ENCODE measurements around the gene PPP2R5D. TPM values are rescaled to one million over a fixed set of nuclear protein-coding genes. Genes with fewer than 3 reads are reported as not detected.

PPP2R5D gene
- total RNA-seq, 1 experiment from 2014 or later = 53.7 TPM

DNA sequence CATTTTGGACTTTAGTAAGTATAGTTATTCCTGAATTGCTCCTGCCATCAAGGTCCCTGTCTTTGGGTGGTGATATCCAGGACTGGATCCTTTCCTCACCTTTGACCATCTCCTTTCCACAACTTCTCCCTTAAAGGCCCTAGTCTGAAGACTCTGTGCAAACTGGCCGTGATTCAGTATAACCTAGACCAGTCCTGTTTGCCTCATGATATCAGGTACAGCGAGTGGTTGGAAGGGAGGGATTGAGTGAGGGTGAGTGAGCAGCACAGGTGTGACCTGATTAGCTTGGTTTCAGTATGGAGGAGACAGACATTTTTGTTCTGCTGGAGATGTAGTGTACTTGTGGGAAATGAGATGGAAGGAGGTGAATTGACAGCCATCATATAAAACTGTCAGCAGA is 34.8 kb downstream of the PPP2R5D start:
- H3K4me3 ChIP-seq = no peak overlapping the region
- no peak overlapping the region for H3K27ac ChIP-seq
- H3F3A ChIP-seq (ENCODE audit: insufficient read depth, low read depth) = peaks cover 30% of the 10 kb centered on the region; the same call in 1 of the 2 replicates
- ChIA-PET CTCF (no interaction called here), POLR2A (ENCODE audit: unreplicated experiment) (interaction anchor here (0.7 kb wide), 1 partner anchor 15 kb away, joined by 4 read pairs; no protein-coding TSS in a partner anchor)
- no peak overlapping the region for H3K4me2 ChIP-seq
- DNase-seq = no peak
- H3K27me3 ChIP-seq (ENCODE audit: insufficient read depth, low read depth) = no peaks in the 10 kb centered on the region
- peaks cover 3% of the 10 kb centered on the region for H4K20me1 ChIP-seq (ENCODE audit: insufficient read depth)
- peaks cover 12% of the 10 kb centered on the region for H3K36me3 ChIP-seq (ENCODE audit: low read depth)
- peaks cover 17% of the 10 kb centered on the region; the same call in 1 of the 2 replicates for H3K4me1 ChIP-seq (replicated peaks; ENCODE audit: insufficient read depth)
- no peak overlapping the region for H2AFZ ChIP-seq
- TF ChIP-seq, protein P1, sequence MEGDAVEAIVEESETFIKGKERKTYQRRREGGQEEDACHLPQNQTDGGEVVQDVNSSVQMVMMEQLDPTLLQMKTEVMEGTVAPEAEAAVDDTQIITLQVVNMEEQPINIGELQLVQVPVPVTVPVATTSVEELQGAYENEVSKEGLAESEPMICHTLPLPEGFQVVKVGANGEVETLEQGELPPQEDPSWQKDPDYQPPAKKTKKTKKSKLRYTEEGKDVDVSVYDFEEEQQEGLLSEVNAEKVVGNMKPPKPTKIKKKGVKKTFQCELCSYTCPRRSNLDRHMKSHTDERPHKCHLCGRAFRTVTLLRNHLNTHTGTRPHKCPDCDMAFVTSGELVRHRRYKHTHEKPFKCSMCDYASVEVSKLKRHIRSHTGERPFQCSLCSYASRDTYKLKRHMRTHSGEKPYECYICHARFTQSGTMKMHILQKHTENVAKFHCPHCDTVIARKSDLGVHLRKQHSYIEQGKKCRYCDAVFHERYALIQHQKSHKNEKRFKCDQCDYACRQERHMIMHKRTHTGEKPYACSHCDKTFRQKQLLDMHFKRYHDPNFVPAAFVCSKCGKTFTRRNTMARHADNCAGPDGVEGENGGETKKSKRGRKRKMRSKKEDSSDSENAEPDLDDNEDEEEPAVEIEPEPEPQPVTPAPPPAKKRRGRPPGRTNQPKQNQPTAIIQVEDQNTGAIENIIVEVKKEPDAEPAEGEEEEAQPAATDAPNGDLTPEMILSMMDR (conservative IDR thresholded peaks at IDR 0.05) = no peak
- TF ChIP-seq EZH2 (IDR thresholded peaks at IDR 0.05; ENCODE audit: low read depth) = no peak
- no peaks in the 10 kb centered on the region for H3K9me3 ChIP-seq (ENCODE audit: insufficient read depth, low read depth)
- H3K79me2 ChIP-seq (ENCODE audit: low read depth) = peaks cover 52% of the 10 kb centered on the region
- BruUV-seq (replicated peaks) = no TSS peak
- H3K9me2 ChIP-seq (ENCODE audit: insufficient read depth) = no peaks in the 10 kb centered on the region
- intact Hi-C loops (cut with micrococcal nuclease; ENCODE audit: unreplicated experiment) = loop anchor here (10.0 kb wide), 1 partner anchor 114 kb away; no protein-coding TSS in a partner anchor

DNA sequence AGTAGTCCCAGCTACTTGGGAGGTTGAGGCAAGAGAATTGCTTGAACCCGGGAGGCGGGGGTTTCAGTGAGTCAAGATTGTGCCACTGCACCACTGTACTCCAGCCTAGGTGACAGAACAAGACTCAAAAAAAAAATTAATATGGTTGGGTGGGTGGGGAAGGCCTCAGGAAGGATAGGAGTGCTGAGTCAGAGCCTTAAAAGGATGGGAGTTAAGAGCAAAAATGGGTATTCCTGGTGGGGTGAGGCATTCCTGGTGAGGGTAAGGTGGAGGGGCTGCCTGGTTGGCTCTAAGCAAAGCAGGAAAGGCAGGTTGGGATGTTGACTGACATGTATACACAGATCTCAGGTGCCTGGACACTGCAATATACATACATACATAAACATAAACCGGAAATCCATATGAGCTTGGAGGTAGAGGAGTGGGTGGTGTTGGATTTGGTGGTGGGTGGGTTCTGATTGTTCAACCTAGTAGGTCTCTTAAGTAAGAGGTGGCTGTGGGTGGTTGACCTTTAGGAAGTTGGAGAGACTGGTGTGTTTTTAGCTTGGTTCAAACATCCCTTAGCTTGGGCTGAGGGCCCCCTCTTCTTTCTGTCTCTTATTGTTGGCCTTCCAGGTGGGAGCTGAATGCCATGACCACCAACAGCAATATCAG is 35.8 kb downstream of the PPP2R5D start:
- intact Hi-C loops (cut with micrococcal nuclease; ENCODE audit: unreplicated experiment) = no loop called here
- Histone ChIP-seq H3K4me1 (replicated peaks; ENCODE audit: insufficient read depth) (peaks cover 12% of the 10 kb centered on the region; the same call in 1 of the 2 replicates), H4K20me1 (ENCODE audit: insufficient read depth) (peaks cover 3% of the 10 kb centered on the region), H3K27me3 (ENCODE audit: insufficient read depth, low read depth) (no peaks in the 10 kb centered on the region), H3K79me2 (ENCODE audit: low read depth) (peaks cover 53% of the 10 kb centered on the region), H3K9me2 (ENCODE audit: insufficient read depth) (no peaks in the 10 kb centered on the region), H3F3A (ENCODE audit: insufficient read depth, low read depth) (peaks cover 30% of the 10 kb centered on the region; the same call in 1 of the 2 replicates), H3K27ac (no peak overlapping the region), H3K4me2 (no peak overlapping the region), H3K9me3 (ENCODE audit: insufficient read depth, low read depth) (no peaks in the 10 kb centered on the region), H3K4me3 (no peak overlapping the region), H2AFZ (no peak overlapping the region), H3K36me3 (ENCODE audit: low read depth) (peaks cover 22% of the 10 kb centered on the region)
- BruUV-seq (replicated peaks) = no TSS peak
- CTCF ChIA-PET = no interaction called here
- no peak for DNase-seq
- POLR2A ChIA-PET (ENCODE audit: unreplicated experiment) = interaction anchor here (0.8 kb wide), 1 partner anchor 91 kb away, joined by 4 read pairs; the partner anchor contains the start of gene CNPY3
- TF ChIP-seq, protein P1 (conservative IDR thresholded peaks at IDR 0.05) = no peak
- no peak for TF ChIP-seq EZH2 (IDR thresholded peaks at IDR 0.05; ENCODE audit: low read depth)

DNA sequence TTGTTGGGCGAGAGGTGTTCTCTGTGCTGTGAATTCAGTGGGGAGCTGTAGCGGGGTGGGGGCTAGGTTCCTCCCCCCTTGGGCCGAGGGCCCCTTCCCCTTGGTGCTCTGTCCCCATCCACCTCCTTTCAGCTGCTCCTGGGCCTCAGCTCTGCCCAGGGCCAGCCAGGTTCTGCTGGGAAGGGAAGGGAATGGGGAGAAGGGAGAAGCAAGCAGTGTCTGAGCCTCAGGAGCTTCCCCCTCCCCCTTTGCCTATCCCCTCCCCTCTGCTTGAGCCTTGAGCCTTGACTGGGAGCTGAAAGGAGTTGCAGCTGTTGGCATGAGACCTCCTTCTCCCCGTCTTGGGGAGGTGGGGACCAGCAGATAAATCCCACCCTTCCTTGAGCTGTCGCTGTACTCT is 36.5 kb downstream of the PPP2R5D start:
- no peaks in the 10 kb centered on the region for H3K9me3 ChIP-seq (ENCODE audit: insufficient read depth, low read depth)
- POLR2A ChIA-PET (ENCODE audit: unreplicated experiment) = interaction anchor here (0.6 to 0.8 kb wide), 3 partner anchors 61 to 1298 kb away, joined by 3 to 6 read pairs (median 4); partner anchors contain the start of gene CNPY3
- CTCF ChIA-PET = no interaction called here
- H3K4me1 ChIP-seq (replicated peaks; ENCODE audit: insufficient read depth) = 0 out of 2 replicates have a peak, but pooled peaks cover 10% of the 10 kb centered on the region
- H3F3A ChIP-seq (ENCODE audit: insufficient read depth, low read depth) = peaks cover 30% of the 10 kb centered on the region; the same call in 1 of the 2 replicates
- H3K4me2 ChIP-seq = peak overlapping the region; percentile 88
- peaks cover 24% of the 10 kb centered on the region for H3K36me3 ChIP-seq (ENCODE audit: low read depth)
- H2AFZ ChIP-seq = peak overlapping the region; percentile 83; the same call in 1 of the 2 replicates
- DNase-seq = no peak
- H3K27ac ChIP-seq = peak overlapping the region; percentile 46
- H4K20me1 ChIP-seq (ENCODE audit: insufficient read depth) = peaks cover 3% of the 10 kb centered on the region
- BruUV-seq (replicated peaks) = no TSS peak
- intact Hi-C loops (cut with micrococcal nuclease; ENCODE audit: unreplicated experiment) = no loop called here
- no peaks in the 10 kb centered on the region for H3K27me3 ChIP-seq (ENCODE audit: insufficient read depth, low read depth)
- H3K79me2 ChIP-seq (ENCODE audit: low read depth) = peaks cover 47% of the 10 kb centered on the region
- peak overlapping the region; percentile 79; the same call in 1 of the 2 replicates for H3K4me3 ChIP-seq
- no peak for TF ChIP-seq EZH2 (IDR thresholded peaks at IDR 0.05; ENCODE audit: low read depth)
- TF ChIP-seq, protein P1 (conservative IDR thresholded peaks at IDR 0.05) = no peak
- H3K9me2 ChIP-seq (ENCODE audit: insufficient read depth) = no peaks in the 10 kb centered on the region

Measured in PC-9 (cell line).